Left lung (tissue), 10 donors: ENCODE data around the gene TMEM204. TPM values are rescaled to one million over a fixed set of nuclear protein-coding genes. Genes with fewer than 3 reads are reported as not detected.
A peak's percentile ranks its signal among the peaks of the same experiment; 100 is the strongest.

Experiments
- ATAC-seq: fragments of 200-7000 bp; cut with Tn5 transposase; one replicate; pipeline ENCODE4 v1.9.1; 2020; ENCODE audit warnings: moderate library complexity
- DNase-seq, 4 donors: peaks; one replicate each; pipeline ENCODE4 v3.0.0-alpha.2; 2013 to 2020
- H3K27ac ChIP-seq, 2 donors: fragments of 200-600 bp; sonication (generic) in 1 of 2; one replicate each; pipeline versions ENCODE4 v1.5.0 to v1.8.0; 2020 to 2021
- H3K27me3 ChIP-seq, 2 donors: fragments of 200-600 bp; sonication (generic) in 1 of 2; one replicate each; pipeline versions ENCODE4 v1.5.0 to v1.8.0; 2020 to 2021
- H3K36me3 ChIP-seq, 2 donors: fragments of 200-600 bp; sonication (generic) in 1 of 2; one replicate each; pipeline versions ENCODE4 v1.5.0 to v1.8.0; 2020 to 2021
- H3K4me1 ChIP-seq, 2 donors: fragments of 200-600 bp; one replicate each; pipeline ENCODE4 v1.8.0; 2021
- H3K4me3 ChIP-seq, 2 donors: fragments of 200-600 bp; sonication (generic) in 1 of 2; one replicate each; pipeline versions ENCODE4 v1.5.0 to v1.8.0; 2020 to 2021; ENCODE audit warnings: mild to moderate bottlenecking in 1 of 2
- H3K9me3 ChIP-seq, 2 donors: fragments of 200-600 bp; sonication (generic) in 1 of 2; one replicate each; pipeline versions ENCODE4 v1.5.0 to v1.8.0; 2020 to 2021
- CTCF ChIP-seq, 2 donors: fragments of 200-600 bp; sonication (generic) in 1 of 2; IDR thresholded peaks; one replicate each; pipeline versions ENCODE4 v1.5.0 to v1.8.0; 2021; ENCODE audit warnings: antibody characterized with exemption in 2 of 2
- intact Hi-C, 2 donors: fragments of 100-400 bp; cut with DNase I; formaldehyde crosslinking; loops; one replicate each; pipeline versions ENCODE4 v1.11.2 to v1.14.2; 2022
- polyA plus RNA-seq, 6 donors: library from polyadenylated mRNA; unstranded; fragments of 120-200 nt; gene quantifications; one replicate each; pipeline ENCODE4 v1.2.1, GENCODE V29; 2013; ENCODE audit not compliant: insufficient read length in 6 of 6
- total RNA-seq, 2 donors: library from RNA; stranded (reverse); fragmentation: NEBNext Ultra II Directional; extraction: Animal tissue kit (Norgen Biotek cat#: 25700); gene quantifications; one replicate each; pipeline ENCODE4 v1.2.1, GENCODE V29; 2021
- donor health status: DM: no; HTN: yes; CAD: no.
- donor health status: DM: no; HTN: no; CAD: no.

The TMEM204 gene
- total and polyA plus RNA-seq, 8 donors, result 15.4 to 28.7 (median 19.8) TPM

GRCh38 chr16:1541293-1542165, 8.1 kb downstream of the TMEM204 start:
- Histone ChIP-seq H3K27ac (peak overlapping the region; percentile 73 to 78), H3K36me3 (peaks cover 0 to 66% of the 10 kb centered on the region in 2 donors), H3K27me3 (no peaks in the 10 kb centered on the region), H3K9me3 (no peaks in the 10 kb centered on the region), H3K4me1 (peaks cover 9 to 87% of the 10 kb centered on the region in 2 donors), H3K4me3 (no peak overlapping the region)
- intact Hi-C loops, result no loop called here
- DNase-seq, result peak in 1 of 4 donors; percentile 73
- ATAC-seq, result no peak
- TF ChIP-seq CTCF (IDR thresholded peaks at IDR 0.05), result no peak

- Histone ChIP-seq H3K27me3 (no peaks in the 10 kb centered on the region), H3K4me3 (no peak overlapping the region), H3K27ac (peak overlapping the region; percentile 73 to 78), H3K36me3 (peaks cover 0 to 66% of the 10 kb centered on the region in 2 donors), H3K9me3 (no peaks in the 10 kb centered on the region), H3K4me1 (peaks cover 9 to 87% of the 10 kb centered on the region in 2 donors)
- no peak for DNase-seq
- no peak for ATAC-seq
- intact Hi-C loops, result no loop called here
- no peak for TF ChIP-seq CTCF (IDR thresholded peaks at IDR 0.05)
These were observed 8.7 kb downstream of the TMEM204 start for GRCh38 chr16:1542166-1542500.

GRCh38 chr16:1542533-1542932, 9.1 kb downstream of the TMEM204 start:
- Histone ChIP-seq H3K27me3 (no peaks in the 10 kb centered on the region), H3K4me1 (peaks cover 9 to 87% of the 10 kb centered on the region in 2 donors), H3K4me3 (no peak overlapping the region), H3K27ac (peak overlapping the region; percentile 73 to 78), H3K9me3 (no peaks in the 10 kb centered on the region), H3K36me3 (peaks cover 0 to 63% of the 10 kb centered on the region in 2 donors)
- DNase-seq (peak in 1 of 4 donors; percentile 69), ATAC-seq (no peak)
- TF ChIP-seq CTCF (IDR thresholded peaks at IDR 0.05), result no peak
- intact Hi-C loops, result no loop called here

GRCh38 chr16:1543085-1543896, 9.8 kb downstream of the TMEM204 start:
- Histone ChIP-seq H3K4me1 (peaks cover 9 to 87% of the 10 kb centered on the region in 2 donors), H3K27me3 (no peaks in the 10 kb centered on the region), H3K4me3 (peak overlapping the region in 1 of 2 donors; percentile 0), H3K27ac (peak overlapping the region; percentile 73 to 78), H3K36me3 (peaks cover 0 to 56% of the 10 kb centered on the region in 2 donors), H3K9me3 (no peaks in the 10 kb centered on the region)
- TF ChIP-seq CTCF (IDR thresholded peaks at IDR 0.05), result no peak
- intact Hi-C loops, result no loop called here
- DNase-seq (peak in 3 of 4 donors; percentile 31 to 89 (median 67)), ATAC-seq (peak; percentile 71)
